Neural progenitor cell (in vitro differentiated cells): ENCODE data around the gene CHD8. TPM values are rescaled to one million over a fixed set of nuclear protein-coding genes. Genes with fewer than 3 reads are reported as not detected.

Source experiments
- DNase-seq: peaks from one replicate; pipeline ENCODE4 v3.0.0-alpha.2; 2016; ENCODE audit warnings: low spot score
- H2AFZ ChIP-seq: fragments of 200-600 bp; sonication (generic); replicated peaks from 2 replicates; pipeline ENCODE4 v1.6.1; 2016; ENCODE audit warnings: antibody characterized with exemption
- H3F3A ChIP-seq: fragments of 200-600 bp; sonication (generic); 2 replicates; pipeline ENCODE4 v1.6.1; 2016; ENCODE audit warnings: antibody characterized with exemption, low read depth
- H3K27ac ChIP-seq: fragments of 200-600 bp; sonication (generic); 2 replicates; pipeline ENCODE4 v1.5.1; 2016; ENCODE audit warnings: mild to moderate bottlenecking
- H3K27me3 ChIP-seq: fragments of 200-600 bp; sonication (generic); 2 replicates; pipeline ENCODE4 v1.6.1; 2016; ENCODE audit warnings: mild to moderate bottlenecking, moderate library complexity
- H3K36me3 ChIP-seq: fragments of 200-600 bp; sonication (generic); 2 replicates; pipeline ENCODE4 v1.5.1; 2016
- H3K4me1 ChIP-seq: fragments of 200-600 bp; sonication (generic); 2 replicates; pipeline ENCODE4 v1.6.1; 2016; ENCODE audit warnings: mixed run types
- H3K4me2 ChIP-seq: fragments of 200-600 bp; sonication (generic); 2 replicates; pipeline ENCODE4 v1.6.1; 2016
- H3K4me3 ChIP-seq: fragments of 200-600 bp; sonication (generic); 2 replicates; pipeline ENCODE4 v1.5.1; 2016
- H3K79me2 ChIP-seq: fragments of 200-600 bp; sonication (generic); 2 replicates; pipeline ENCODE4 v1.6.1; 2016; ENCODE audit warnings: low read depth
- H3K9ac ChIP-seq: fragments of 200-600 bp; sonication (generic); 2 replicates; pipeline ENCODE4 v1.6.1; 2016
- H3K9me3 ChIP-seq: fragments of 200-600 bp; sonication (generic); 2 replicates; pipeline ENCODE4 v1.5.1; 2016; ENCODE audit warnings: low read depth
- H4K20me1 ChIP-seq: fragments of 200-600 bp; sonication (generic); 2 replicates; pipeline ENCODE4 v1.6.1; 2016; ENCODE audit warnings: low read depth
- H3K27ac Mint-ChIP-seq: 3 replicates; pipeline ENCODE4 v1.8.0; 2021; ENCODE audit warnings: mixed read lengths
- H3K27me3 Mint-ChIP-seq: 2 replicates; pipeline ENCODE4 v1.8.0; 2022; ENCODE audit warnings: low read depth, mild to moderate bottlenecking, inconsistent platforms, moderate library complexity, mixed read lengths; ENCODE audit not compliant: insufficient read depth
- H3K36me3 Mint-ChIP-seq: 3 replicates; pipeline ENCODE4 v1.8.0; 2021; ENCODE audit warnings: mixed read lengths
- H3K4me1 Mint-ChIP-seq: 3 replicates; pipeline ENCODE4 v1.8.0; 2021; ENCODE audit warnings: mixed read lengths
- H3K4me3 Mint-ChIP-seq: 3 replicates; pipeline ENCODE4 v1.8.0; 2021; ENCODE audit warnings: mild to moderate bottlenecking, moderate library complexity, mixed read lengths
- H3K9me3 Mint-ChIP-seq: 3 replicates; pipeline ENCODE4 v1.8.0; 2020; ENCODE audit warnings: mixed read lengths
- CTCF ChIP-seq: fragments of 200-600 bp; sonication (generic); IDR thresholded peaks from 2 replicates; pipeline ENCODE4 v1.5.1; 2017; ENCODE audit warnings: antibody characterized with exemption, mild to moderate bottlenecking
- EZH2 ChIP-seq: fragments of 200-600 bp; sonication (generic); IDR thresholded peaks from 2 replicates; pipeline ENCODE4 v1.6.1; 2017; ENCODE audit warnings: antibody characterized with exemption, mild to moderate bottlenecking, moderate library complexity
- EZH2phosphoT487 ChIP-seq: fragments of 200-600 bp; sonication (generic); IDR thresholded peaks from 2 replicates; pipeline ENCODE4 v1.6.1; 2017; ENCODE audit warnings: antibody characterized with exemption
- total RNA-seq: library from RNA; depleted of rRNA; stranded (reverse); fragments of >200 nt; gene quantifications from 2 replicates; pipeline ENCODE4 v1.2.3, GENCODE V29; 2015; ENCODE audit warnings: low replicate concordance

Gene CHD8
- total RNA-seq, 1 donor from 2014 or later, result 72.5 TPM

DNA sequence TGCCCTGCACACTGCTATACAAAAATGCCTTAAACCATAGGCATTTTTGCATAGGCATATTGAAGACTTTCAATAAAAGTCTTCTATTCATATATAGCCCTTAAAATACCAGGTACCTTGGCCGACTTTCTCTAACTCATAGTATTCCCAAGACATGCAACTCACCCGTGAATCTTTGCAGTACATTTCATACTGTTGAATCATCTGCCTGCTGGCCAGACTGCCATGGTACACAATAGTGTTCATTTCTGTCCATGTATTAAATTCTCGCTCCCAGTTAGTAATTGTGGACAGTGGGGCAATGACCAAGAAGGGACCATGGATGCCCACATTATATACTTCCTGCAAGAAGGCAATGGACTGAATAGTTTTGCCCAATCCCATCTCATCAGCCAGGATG is 47.8 kb downstream of the CHD8 start:
- Histone ChIP-seq H2AFZ (no peak overlapping the region), H3K4me2 (no peak overlapping the region), H3K27ac (no peak overlapping the region), H4K20me1 (no peaks in the 10 kb centered on the region), H3K9ac (no peak overlapping the region), H3K4me3 (no peak overlapping the region), H3K79me2 (no peaks in the 10 kb centered on the region), H3K27me3 (no peaks in the 10 kb centered on the region), H3K9me3 (no peaks in the 10 kb centered on the region), H3F3A (peaks cover 11% of the 10 kb centered on the region), H3K4me1 (no peaks in the 10 kb centered on the region), H3K36me3 (peaks cover 43% of the 10 kb centered on the region)
- H3K27ac Mint-ChIP-seq, result no peak overlapping the region
- H3K36me3 Mint-ChIP-seq, result peaks cover 41% of the 10 kb centered on the region
- TF ChIP-seq CTCF (no peak), EZH2phosphoT487 (no peak), EZH2 (no peak)
- H3K9me3 Mint-ChIP-seq, result no peaks in the 10 kb centered on the region
- no peak overlapping the region for H3K4me3 Mint-ChIP-seq
- DNase-seq, result no peak
- H3K4me1 Mint-ChIP-seq, result no peaks in the 10 kb centered on the region
- no peaks in the 10 kb centered on the region for H3K27me3 Mint-ChIP-seq

GRCh38 chr14:21406213-21406612 is 49.7 kb downstream of the CHD8 start:
- Histone ChIP-seq H4K20me1 (no peaks in the 10 kb centered on the region), H3K27me3 (no peaks in the 10 kb centered on the region), H3K4me1 (no peaks in the 10 kb centered on the region), H3K36me3 (peaks cover 51% of the 10 kb centered on the region), H3K27ac (no peak overlapping the region), H2AFZ (no peak overlapping the region), H3F3A (peaks cover 9% of the 10 kb centered on the region), H3K79me2 (no peaks in the 10 kb centered on the region), H3K4me3 (no peak overlapping the region), H3K9ac (no peak overlapping the region), H3K9me3 (no peaks in the 10 kb centered on the region), H3K4me2 (no peak overlapping the region)
- Mint-ChIP-seq H3K4me1 (no peaks in the 10 kb centered on the region), H3K27ac (no peak overlapping the region), H3K9me3 (no peaks in the 10 kb centered on the region), H3K36me3 (peaks cover 43% of the 10 kb centered on the region), H3K4me3 (no peak overlapping the region), H3K27me3 (no peaks in the 10 kb centered on the region)
- no peak for DNase-seq
- TF ChIP-seq EZH2phosphoT487 (no peak), CTCF (no peak)

DNA sequence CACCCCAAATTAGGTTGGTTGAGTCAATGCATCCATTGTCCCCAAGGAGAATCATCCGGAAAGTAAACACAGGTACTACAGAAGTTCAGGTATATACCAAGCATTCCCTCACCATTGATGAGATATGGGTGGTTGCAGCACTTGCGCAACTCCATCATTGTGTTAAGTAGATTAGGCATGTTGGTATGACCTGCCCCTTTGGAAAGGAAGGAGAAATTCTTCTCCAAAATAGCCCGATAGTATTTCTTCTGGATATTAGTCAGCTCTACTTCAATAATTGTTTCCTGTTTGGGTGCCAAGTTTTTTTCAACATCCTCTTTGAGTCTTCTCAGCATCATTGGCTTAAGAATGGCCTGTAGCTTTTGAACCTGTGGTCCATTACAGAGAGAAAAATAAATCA is 50.8 kb downstream of the CHD8 start:
- no peak for DNase-seq
- Histone ChIP-seq H3K9ac (no peak overlapping the region), H3K27ac (no peak overlapping the region), H3K9me3 (no peaks in the 10 kb centered on the region), H3K4me1 (no peaks in the 10 kb centered on the region), H3F3A (no peaks in the 10 kb centered on the region), H3K79me2 (no peaks in the 10 kb centered on the region), H3K36me3 (peaks cover 55% of the 10 kb centered on the region), H2AFZ (no peak overlapping the region), H3K27me3 (no peaks in the 10 kb centered on the region), H3K4me2 (no peak overlapping the region), H4K20me1 (no peaks in the 10 kb centered on the region), H3K4me3 (no peak overlapping the region)
- Mint-ChIP-seq H3K9me3 (no peaks in the 10 kb centered on the region), H3K4me3 (no peak overlapping the region), H3K27ac (no peak overlapping the region), H3K4me1 (no peaks in the 10 kb centered on the region), H3K36me3 (peaks cover 42% of the 10 kb centered on the region), H3K27me3 (no peaks in the 10 kb centered on the region)
- no peak for TF ChIP-seq EZH2
- no peak for TF ChIP-seq EZH2phosphoT487

- H3K36me3 Mint-ChIP-seq, result peaks cover 58% of the 10 kb centered on the region
- H2AFZ ChIP-seq, result no peak overlapping the region
- no peak overlapping the region for H3K27ac Mint-ChIP-seq
- no peaks in the 10 kb centered on the region for H3K27me3 Mint-ChIP-seq
- no peaks in the 10 kb centered on the region for H4K20me1 ChIP-seq
- no peaks in the 10 kb centered on the region for H3K27me3 ChIP-seq
- H3F3A ChIP-seq, result no peaks in the 10 kb centered on the region
- no peaks in the 10 kb centered on the region for H3K4me1 ChIP-seq
- no peak overlapping the region for H3K27ac ChIP-seq
- H3K4me1 Mint-ChIP-seq, result no peaks in the 10 kb centered on the region
- H3K4me2 ChIP-seq, result no peak overlapping the region
- H3K79me2 ChIP-seq, result no peaks in the 10 kb centered on the region
- peaks cover 49% of the 10 kb centered on the region for H3K36me3 ChIP-seq
- H3K4me3 ChIP-seq, result no peak overlapping the region
- H3K9ac ChIP-seq, result no peak overlapping the region
- no peaks in the 10 kb centered on the region for H3K9me3 ChIP-seq
- no peaks in the 10 kb centered on the region for H3K9me3 Mint-ChIP-seq
- H3K4me3 Mint-ChIP-seq, result no peak overlapping the region
- DNase-seq, result no peak
- TF ChIP-seq EZH2phosphoT487 (no peak), CTCF (no peak), EZH2 (no peak)
Measured at GRCh38 chr14:21399311-21399870, 56.5 kb downstream of the CHD8 start.
